Measurements from ENCODE around the gene CIB2. TPM values are rescaled to one million over a fixed set of nuclear protein-coding genes. Genes with fewer than 3 reads are reported as not detected.

The CIB2 gene
- total and polyA plus RNA-seq, 2 donors (not counting 1 experiment from before 2014, with no cell fraction given), result 0.97 to 3.2 TPM

DNA sequence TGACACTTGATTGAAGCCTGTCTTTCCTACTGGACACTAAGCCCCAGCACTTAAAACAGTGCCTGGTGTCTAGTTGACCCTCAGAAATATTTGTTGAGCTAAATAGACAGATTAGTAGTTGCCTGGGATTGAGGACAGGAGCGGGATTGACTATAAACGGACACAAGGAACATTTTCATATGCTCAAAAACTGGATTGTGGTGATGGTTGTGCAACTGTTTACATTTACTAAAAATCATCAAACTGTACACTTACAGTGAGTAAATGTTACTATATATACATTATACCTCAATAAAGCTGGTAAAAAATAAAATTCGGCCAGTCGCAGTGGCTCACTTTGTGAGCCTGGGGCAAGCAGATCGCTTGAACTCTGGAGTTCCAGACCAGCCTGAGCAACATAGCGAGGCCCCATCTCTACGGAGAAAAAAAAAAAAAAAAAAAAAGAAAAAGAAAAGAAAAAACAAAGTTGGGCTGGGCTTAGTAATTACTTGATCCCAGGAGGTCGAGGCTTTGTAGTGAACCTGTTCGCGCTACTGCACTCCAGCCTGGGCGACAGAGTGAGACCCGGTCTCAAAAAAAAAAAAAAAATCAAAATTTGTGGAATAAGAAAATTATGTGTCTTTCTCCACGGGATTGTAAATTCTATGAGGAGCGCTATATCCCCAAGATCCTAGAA is 17.3 kb upstream of the CIB2 start:
- ATAC-seq (ENCODE audit: low read depth) (peak; percentile 4), DNase-seq (peak; percentile 21)
- Histone ChIP-seq H3K27ac (ENCODE audit: low read length in 2 of 2) (peak overlapping the region; percentile 32 to 80), H3K79me2 (ENCODE audit: control insufficient read depth, insufficient read depth, low read length) (peaks cover 56% of the 10 kb centered on the region), H3K4me1 (ENCODE audit: control insufficient read depth in 2 of 2, insufficient read depth in 2 of 2, low read length in 2 of 2) (peaks cover 20 to 25% of the 10 kb centered on the region in 2 donors), H3K27me3 (replicated peaks in 1 of 4; ENCODE audit: control extremely low read depth in 1 of 4, control insufficient read depth in 3 of 4, insufficient read depth in 4 of 4, low read length in 3 of 4) (no peaks in the 10 kb centered on the region), H3K9me3 (ENCODE audit: control extremely low read depth in 1 of 3, control insufficient read depth in 2 of 3, insufficient read depth in 1 of 3, low read length in 2 of 3) (no peaks in the 10 kb centered on the region), H2AFZ (ENCODE audit: insufficient read depth, low read depth, low read length, poor library complexity, severe bottlenecking) (peak overlapping the region; percentile 85), H3K4me3 (ENCODE audit: control extremely low read depth in 1 of 5, extremely low read depth in 1 of 5, insufficient read depth in 1 of 5, low read depth in 2 of 5, low read length in 4 of 5) (peak overlapping the region; percentile 63 to 93 (median 81)), H4K20me1 (ENCODE audit: control insufficient read depth, insufficient read depth, low read length, poor library complexity, severe bottlenecking) (no peaks in the 10 kb centered on the region), H3K9ac (ENCODE audit: low read length) (peak overlapping the region; percentile 96), H3K4me2 (replicated peaks; ENCODE audit: low read depth, low read length, poor library complexity, severe bottlenecking) (peak overlapping the region; percentile 85), H3K36me3 (replicated peaks in 1 of 2; ENCODE audit: control extremely low read depth in 1 of 2, control insufficient read depth in 1 of 2, extremely low read depth in 1 of 2, insufficient read depth in 2 of 2, low read length in 1 of 2) (no peaks in the 10 kb centered on the region)
- H3K4me1 Mint-ChIP-seq, result peaks cover 41% of the 10 kb centered on the region
- no peaks in the 10 kb centered on the region for H3K9me3 Mint-ChIP-seq (ENCODE audit: insufficient read depth)
- CTCF ChIA-PET, result interaction anchor here (1.1 to 5.7 kb wide), 5 partner anchors 17 to 189 kb away, joined by 3 to 38 read pairs (median 5); partner anchors contain the start of gene CIB2
- intact Hi-C loops (cut with micrococcal nuclease), result loop anchor here (1.0 kb wide), 4 partner anchors 17 to 290 kb away; partner anchors contain the start of genes CIB2 and IREB2
- no peak for TF ChIP-seq EZH2 (IDR thresholded peaks at IDR 0.05; ENCODE audit: borderline replicate concordance, insufficient read depth, low read depth, low read length, poor library complexity, severe bottlenecking)
- TF ChIP-seq, protein P1, sequence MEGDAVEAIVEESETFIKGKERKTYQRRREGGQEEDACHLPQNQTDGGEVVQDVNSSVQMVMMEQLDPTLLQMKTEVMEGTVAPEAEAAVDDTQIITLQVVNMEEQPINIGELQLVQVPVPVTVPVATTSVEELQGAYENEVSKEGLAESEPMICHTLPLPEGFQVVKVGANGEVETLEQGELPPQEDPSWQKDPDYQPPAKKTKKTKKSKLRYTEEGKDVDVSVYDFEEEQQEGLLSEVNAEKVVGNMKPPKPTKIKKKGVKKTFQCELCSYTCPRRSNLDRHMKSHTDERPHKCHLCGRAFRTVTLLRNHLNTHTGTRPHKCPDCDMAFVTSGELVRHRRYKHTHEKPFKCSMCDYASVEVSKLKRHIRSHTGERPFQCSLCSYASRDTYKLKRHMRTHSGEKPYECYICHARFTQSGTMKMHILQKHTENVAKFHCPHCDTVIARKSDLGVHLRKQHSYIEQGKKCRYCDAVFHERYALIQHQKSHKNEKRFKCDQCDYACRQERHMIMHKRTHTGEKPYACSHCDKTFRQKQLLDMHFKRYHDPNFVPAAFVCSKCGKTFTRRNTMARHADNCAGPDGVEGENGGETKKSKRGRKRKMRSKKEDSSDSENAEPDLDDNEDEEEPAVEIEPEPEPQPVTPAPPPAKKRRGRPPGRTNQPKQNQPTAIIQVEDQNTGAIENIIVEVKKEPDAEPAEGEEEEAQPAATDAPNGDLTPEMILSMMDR (IDR thresholded peaks at IDR 0.05), result no peak
- WGBS (ENCODE audit: insufficient coverage), result 15% methylated on average over 3 of the region's 14 CpGs
- H3K27ac Mint-ChIP-seq, result peak overlapping the region; percentile 93
- no peaks in the 10 kb centered on the region for H3K27me3 Mint-ChIP-seq
- peak overlapping the region; percentile 81 for H3K4me3 Mint-ChIP-seq
- POLR2A ChIA-PET, result interaction anchor here (0.6 to 1.3 kb wide), 6 partner anchors 23 to 829 kb away, joined by 3 to 9 read pairs (median 3); partner anchors contain the start of gene PSMA4

DNA sequence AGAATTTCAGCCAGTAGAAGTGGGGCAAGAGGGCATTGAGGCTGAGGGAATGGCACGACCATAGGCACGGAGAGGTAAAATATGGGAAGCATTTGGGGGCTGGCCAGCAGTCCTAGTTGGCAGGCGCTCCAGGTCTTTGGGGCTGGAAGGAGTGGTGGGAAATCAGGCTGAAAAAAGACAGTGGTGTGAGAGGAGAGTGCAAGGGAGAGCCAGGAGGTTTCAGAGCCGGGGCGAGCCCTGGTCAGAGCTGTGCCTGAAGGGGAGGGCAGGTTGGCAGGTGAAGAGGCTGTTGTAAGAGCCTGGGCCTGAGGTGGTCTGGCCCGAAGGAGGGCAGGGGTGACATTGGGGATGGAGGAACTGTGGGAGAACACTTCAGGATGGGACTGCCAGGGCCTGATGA is 16.3 kb upstream of the CIB2 start:
- Histone ChIP-seq H3K4me3 (ENCODE audit: control extremely low read depth in 1 of 5, extremely low read depth in 1 of 5, insufficient read depth in 1 of 5, low read depth in 2 of 5, low read length in 4 of 5) (no peak overlapping the region), H4K20me1 (ENCODE audit: control insufficient read depth, insufficient read depth, low read length, poor library complexity, severe bottlenecking) (no peaks in the 10 kb centered on the region), H3K4me1 (ENCODE audit: control insufficient read depth in 2 of 2, insufficient read depth in 2 of 2, low read length in 2 of 2) (peaks cover 20 to 25% of the 10 kb centered on the region in 2 donors), H3K27ac (ENCODE audit: low read length in 2 of 2) (no peak overlapping the region), H2AFZ (ENCODE audit: insufficient read depth, low read depth, low read length, poor library complexity, severe bottlenecking) (no peak overlapping the region), H3K9ac (ENCODE audit: low read length) (no peak overlapping the region), H3K36me3 (replicated peaks in 1 of 2; ENCODE audit: control extremely low read depth in 1 of 2, control insufficient read depth in 1 of 2, extremely low read depth in 1 of 2, insufficient read depth in 2 of 2, low read length in 1 of 2) (no peaks in the 10 kb centered on the region), H3K79me2 (ENCODE audit: control insufficient read depth, insufficient read depth, low read length) (peaks cover 47% of the 10 kb centered on the region), H3K27me3 (replicated peaks in 1 of 4; ENCODE audit: control extremely low read depth in 1 of 4, control insufficient read depth in 3 of 4, insufficient read depth in 4 of 4, low read length in 3 of 4) (no peaks in the 10 kb centered on the region), H3K9me3 (ENCODE audit: control extremely low read depth in 1 of 3, control insufficient read depth in 2 of 3, insufficient read depth in 1 of 3, low read length in 2 of 3) (no peaks in the 10 kb centered on the region), H3K4me2 (replicated peaks; ENCODE audit: low read depth, low read length, poor library complexity, severe bottlenecking) (no peak overlapping the region)
- Mint-ChIP-seq H3K4me3 (peak overlapping the region; percentile 81), H3K4me1 (peaks cover 32% of the 10 kb centered on the region), H3K9me3 (ENCODE audit: insufficient read depth) (no peaks in the 10 kb centered on the region), H3K27ac (peak overlapping the region; percentile 37), H3K27me3 (no peaks in the 10 kb centered on the region)
- no peak for DNase-seq
- TF ChIP-seq, protein P1 (IDR thresholded peaks at IDR 0.05), result no peak
- no peak for TF ChIP-seq EZH2 (IDR thresholded peaks at IDR 0.05; ENCODE audit: borderline replicate concordance, insufficient read depth, low read depth, low read length, poor library complexity, severe bottlenecking)
- WGBS (ENCODE audit: insufficient coverage), result 99% methylated on average over 6 of the region's 6 CpGs
- ATAC-seq (ENCODE audit: low read depth), result no peak
- CTCF ChIA-PET, result interaction anchor here (1.1 to 5.7 kb wide), 5 partner anchors 16 to 188 kb away, joined by 3 to 38 read pairs (median 5); partner anchors contain the start of gene CIB2
- intact Hi-C loops (cut with micrococcal nuclease), result no loop called here
- POLR2A ChIA-PET, result no interaction called here
